Measurements from ENCODE around the gene COX7A2L.
"Not testable (repeated sequence)": the region's sequence is repeated elsewhere in the genome, so short reads cannot be mapped to it uniquely, and the experiment has no call there.

COX7A2L gene

DNA sequence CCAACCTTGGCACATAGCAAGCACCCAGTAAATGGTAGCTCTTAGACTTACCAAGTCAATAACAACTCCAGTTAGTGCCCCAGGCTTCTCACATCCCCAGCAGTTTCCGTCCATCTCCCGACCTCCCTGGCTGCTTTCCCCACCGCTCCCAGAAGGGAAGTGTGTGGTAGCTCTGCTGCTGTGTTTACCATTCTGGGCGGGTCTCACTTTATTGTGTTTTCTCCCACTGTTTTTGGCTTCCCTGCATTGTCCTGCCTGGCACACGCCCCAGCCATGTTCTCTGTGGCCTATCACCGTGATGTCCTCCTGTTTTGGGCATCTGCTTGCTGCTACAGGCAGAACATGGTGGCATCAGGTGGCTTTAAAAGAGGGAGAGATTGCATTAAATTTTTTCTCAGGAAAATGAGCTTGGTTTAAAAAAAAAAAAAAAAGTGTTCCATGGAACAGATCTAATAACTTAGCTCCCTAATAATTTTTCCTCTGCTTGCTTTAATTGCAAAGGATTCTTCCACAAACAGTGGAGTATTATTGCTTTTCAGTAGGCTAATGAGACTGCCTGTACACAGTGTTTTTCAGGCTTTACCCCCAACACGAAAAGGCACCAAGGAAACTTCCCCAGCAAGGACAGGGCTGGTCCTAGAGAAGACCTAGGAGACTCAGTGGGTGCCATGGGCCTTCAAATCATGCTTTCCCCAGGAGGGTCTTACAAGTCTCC, 8.0 kb upstream of the COX7A2L start:
- no peak for DNase-seq (ENCODE audit: low spot score)

DNA sequence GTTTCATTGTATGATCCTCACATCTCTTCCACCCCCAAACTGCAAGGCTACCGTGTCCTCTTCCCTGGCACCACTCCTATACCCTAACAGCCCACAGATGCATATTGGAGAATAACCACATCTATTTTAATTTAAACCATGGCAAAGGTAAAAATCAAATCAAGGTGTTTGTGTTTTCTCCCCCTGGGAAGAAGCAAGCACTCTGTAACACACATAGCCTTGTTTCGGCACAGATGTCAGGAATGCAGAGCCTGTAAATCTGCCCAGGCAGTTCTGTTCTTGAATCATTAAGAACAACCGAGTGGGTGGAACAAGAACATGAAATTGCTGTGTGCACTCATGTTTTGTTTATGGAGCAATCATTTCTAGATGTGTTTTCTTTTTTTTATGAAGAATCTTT, 6.8 kb upstream of the COX7A2L start:
- no peak for DNase-seq (ENCODE audit: low spot score)
- no peak for FAIRE-seq

More for the DNA sequence above, 8.0 kb upstream of the COX7A2L start:
- no peak for FAIRE-seq

DNA sequence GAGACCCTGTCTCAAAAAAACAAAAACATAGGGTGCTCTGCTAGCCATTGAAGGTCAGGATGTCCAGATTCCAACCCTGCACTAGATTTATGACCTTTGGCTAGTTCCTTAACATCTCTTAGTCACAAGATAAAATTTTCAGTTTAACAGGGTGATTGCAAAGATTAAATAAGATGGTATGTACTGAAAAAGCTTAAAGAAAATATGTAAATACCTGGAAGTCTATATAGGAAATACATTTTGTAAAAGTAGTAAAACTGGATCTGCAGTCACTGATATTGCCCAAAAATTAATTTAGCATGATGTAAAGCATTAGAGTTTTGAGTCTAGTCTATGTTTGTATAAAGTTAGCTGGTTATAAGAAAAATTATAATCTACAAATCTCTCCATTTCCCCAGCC, 5.4 kb upstream of the COX7A2L start:
- FAIRE-seq = no peak
- DNase-seq (ENCODE audit: low spot score) = no peak

DNA sequence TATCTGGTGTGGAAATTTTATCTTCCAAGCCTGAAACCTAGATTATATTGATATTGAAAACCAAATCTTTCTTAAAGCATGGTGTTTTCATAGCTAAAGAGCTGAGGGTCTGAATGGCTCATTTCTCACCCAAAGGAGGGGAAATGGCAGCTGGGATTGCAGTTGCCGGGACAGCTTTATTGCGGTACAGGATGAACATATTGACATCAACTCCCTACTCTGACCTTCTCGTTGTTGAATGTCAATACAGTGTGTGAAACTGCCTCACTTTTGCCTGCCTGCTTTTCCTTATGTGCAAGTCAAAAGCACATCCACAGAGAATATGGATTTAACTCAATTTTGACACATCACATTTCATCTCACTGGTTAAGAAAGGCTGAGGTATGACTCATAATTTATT, 3.6 kb upstream of the COX7A2L start:
- DNase-seq (ENCODE audit: low spot score) (no peak), FAIRE-seq (no peak)

DNA sequence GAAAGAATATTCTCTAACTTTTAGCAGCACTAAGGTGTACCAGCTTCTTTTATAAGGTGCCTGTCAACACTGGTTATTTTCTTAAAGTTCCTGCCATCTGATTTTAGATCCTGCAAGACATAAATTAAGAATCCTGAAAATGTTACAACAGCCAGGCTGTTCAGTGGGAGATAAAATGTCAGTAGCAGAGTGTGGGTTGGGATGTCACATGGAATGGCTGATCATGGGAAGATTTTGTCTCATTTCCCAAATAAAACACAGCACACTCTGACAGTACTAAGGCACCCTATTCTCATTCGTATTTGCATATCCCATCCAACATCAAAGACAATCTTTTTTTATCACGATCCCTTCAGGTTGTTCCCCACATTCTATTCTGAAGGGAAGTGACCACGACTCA, 2.4 kb upstream of the COX7A2L start:
- DNase-seq (ENCODE audit: low spot score) = no peak
- FAIRE-seq = no peak

DNA sequence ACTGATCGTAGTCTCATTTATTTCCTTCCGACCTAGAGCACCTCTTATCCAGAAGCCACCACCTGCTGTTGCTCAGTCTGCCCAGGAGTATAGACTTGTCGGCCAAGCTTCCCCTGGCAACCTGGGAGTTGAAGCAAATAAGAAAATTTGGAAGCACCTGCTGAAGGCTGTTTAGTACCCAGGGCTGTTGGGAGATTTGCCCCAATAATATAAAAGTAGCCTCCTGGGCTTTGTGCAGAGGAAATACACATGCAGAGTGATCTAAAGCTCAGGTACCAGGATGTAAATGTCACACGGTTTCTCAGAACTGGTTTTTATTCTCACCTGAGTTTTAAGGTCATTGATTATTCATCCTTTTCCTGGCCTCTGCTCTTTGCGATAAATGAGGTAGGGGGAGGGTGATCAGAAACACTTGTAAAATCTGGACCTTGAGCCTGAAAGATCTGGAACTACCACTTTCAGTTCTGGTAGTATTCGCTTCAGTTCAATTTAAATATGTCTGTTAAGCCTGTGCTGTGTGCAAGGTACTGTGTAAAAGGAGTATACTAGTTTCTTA, 789 bp upstream of the COX7A2L start:
- DNase-seq (ENCODE audit: low spot score) (no peak), FAIRE-seq (no peak)

DNA sequence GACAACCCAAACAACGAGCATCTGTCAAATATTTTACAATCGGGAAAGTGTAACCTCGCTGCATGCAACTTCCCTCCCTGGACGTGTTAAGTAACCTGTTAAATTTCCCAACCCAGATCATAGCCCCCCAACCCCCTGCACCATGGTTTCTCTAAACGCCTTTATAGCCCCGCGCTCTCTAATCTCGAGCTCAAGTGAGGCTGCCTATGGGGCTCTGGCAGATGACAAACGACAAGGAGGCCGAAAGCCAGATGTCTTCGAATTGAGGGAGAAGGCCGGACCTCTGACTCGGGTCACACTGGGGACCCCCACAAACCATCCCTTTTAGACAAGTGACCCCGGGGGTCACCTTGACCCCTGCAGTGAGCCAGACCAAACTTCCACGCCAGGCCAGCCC, 526 bp downstream of the COX7A2L start:
- DNase-seq (ENCODE audit: low spot score) (no peak), FAIRE-seq (no peak)

DNA sequence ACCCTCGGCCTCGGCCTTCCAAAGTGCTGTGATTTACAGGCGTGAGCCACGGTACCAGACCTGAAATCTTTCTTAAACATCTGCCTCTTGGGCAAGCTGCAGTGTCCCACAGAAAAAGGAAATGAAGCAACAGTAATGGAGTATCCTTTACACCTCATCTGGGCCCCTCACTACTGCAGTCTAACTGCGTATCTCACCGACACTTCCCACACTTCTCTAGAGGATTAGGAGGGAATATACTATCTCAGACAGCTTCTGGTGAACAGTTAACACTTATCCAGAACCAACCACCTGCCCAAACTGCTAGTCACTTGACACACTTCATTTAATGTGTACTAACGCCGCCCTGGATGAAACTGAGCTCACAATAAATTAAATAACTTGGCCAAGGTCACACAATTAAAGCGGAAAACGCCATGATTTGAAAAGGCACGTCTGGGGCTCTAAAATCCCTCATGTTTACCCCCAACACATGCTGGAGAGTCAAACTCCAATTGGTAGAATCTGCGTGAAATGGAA, 993 bp downstream of the COX7A2L start:
- no peak for FAIRE-seq
- no peak for DNase-seq (ENCODE audit: low spot score)

DNA sequence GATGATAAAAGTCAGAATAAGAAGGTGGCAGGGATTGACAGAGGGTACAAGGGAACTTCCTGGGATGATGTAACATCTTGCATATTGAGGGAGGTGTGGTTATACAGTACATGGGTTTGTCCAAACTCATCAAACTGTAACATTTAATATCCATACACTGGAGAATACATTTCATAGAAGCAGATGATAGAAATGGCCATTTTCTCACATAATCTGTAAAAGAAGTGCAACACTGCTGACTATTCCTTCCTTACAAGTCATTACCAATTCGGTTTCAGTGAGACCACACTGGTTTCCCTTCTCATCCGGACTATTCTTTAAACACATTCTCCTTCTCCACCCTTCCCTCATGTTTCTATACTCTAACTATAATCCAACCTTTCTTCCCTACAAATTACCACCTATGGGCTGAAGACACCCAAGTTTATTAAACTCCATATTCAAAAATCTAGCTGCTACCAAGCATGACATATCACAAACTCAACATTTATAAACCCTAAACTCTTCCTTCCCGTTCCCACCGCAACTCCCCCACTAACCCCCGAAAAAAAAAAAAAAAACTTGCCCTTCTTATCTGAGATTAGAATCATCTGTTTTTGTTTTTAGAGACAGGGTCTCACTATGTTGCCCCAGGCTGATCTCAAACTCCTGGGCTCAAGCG, 1.6 kb downstream of the COX7A2L start:
- no peak for DNase-seq (ENCODE audit: low spot score)
- no peak for FAIRE-seq

DNA sequence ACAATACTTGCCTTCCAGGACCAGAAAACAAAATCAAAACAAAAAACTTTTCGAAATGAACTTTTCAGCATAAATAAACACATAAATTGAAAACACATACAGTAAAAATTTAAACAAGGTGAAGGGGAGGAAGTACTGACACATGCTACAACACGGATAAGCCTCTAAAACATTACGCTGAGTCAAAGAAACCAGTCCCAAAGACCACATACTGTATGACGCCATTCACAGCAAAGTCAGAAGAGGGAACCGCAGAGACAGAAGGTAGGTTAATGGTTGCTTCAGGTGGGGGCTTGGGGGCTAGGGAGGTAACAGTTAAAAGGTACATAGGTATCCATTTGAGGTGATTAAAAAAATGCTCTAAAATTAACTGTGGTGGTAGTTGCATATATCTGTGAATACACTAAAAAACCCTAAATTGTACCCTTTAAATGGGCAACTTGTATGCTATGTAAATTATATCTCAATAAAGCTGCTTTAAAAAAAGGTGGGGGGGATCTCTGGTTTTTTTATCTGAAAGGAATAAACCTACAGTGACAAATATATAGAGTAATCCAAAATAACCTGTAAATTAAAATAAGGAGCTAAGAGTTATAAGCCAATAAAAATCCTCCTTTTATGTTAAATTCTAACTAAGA, 7.1 kb downstream of the COX7A2L start:
- DNase-seq (ENCODE audit: low spot score) = no peak

DNA sequence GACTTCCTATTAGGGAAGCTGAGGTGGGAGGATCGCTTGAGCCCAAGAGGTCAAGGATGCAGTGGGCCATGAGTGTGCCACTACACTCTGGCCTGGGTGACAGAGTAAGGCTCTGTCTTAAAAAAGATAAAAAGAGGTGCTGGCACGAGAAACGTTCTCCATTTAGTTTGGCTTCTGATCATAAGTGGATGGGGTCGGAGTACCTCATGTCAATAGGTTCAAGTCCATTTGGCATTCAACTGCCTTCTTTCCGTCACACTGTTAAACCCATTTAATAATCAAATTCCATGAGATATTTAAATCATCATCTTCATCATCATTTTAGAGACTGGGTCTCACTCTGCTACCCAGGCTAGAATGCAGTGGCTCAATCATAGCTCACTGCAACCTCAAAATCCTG, 9.2 kb downstream of the COX7A2L start:
- FAIRE-seq (no peak), DNase-seq (ENCODE audit: low spot score) (no peak)

More for the DNA sequence above, 7.1 kb downstream of the COX7A2L start:
- no peak for FAIRE-seq

DNA sequence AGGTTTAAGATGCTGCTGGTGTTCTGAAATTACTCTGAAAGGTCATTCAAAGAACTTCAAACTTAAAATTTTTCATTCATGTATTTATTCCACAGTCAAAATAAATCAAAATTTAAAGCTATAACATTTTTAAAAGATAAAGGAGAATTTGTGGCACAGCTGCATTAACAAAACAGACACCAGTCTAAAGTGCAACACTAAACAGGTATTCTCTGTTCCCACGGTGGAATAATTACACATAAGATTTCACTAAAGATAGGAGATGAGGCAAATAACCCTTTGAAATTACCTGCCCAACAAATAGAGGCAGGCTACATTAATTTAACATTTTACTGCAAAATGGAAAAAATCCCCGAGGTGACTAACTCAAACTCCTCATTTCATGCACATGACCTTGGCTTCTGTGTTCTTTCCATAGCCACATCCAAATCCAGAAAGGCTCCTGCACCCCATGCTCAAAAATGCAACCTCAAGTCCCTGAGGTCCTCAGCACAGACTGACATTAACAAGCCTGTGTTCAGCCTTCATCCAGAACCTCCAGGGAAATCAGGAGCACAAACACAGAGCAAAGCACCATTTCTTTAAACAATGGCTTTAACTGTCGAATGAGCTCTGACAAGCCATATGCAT, 10.5 kb downstream of the COX7A2L start:
- FAIRE-seq (no peak), DNase-seq (ENCODE audit: low spot score) (no peak)

DNA sequence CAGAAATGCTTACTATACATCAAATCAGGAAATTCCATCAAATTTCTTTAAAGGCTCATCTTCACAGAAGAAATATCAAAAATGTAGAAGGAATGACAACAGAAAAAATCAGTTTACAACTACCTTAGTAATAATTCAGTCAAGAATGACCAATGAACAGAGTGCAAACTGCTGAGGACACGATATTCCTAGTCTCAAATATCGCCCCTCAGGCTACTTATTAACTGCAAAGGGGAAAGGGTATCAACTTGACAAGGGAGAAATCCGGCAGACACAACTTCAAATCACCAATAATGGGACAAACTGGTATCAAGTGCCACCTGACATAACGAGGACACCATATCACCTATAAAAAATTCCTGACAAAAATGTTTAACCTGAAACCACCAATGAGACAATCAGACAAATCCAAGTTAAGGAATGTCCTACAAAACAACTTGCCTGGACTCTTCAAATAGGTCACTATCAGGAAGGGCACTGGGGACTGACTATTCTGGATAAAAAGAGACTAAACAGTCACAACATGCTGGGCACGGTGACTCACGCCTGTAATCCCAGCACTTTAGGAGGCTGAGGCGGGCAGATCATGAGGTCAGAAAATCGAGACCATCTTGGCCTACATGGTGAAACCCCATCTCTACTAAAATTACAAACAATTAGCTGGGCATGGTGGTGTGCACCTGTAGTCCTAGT, 12.8 kb downstream of the COX7A2L start:
- no peak for DNase-seq (ENCODE audit: low spot score)
- FAIRE-seq = no peak

DNA sequence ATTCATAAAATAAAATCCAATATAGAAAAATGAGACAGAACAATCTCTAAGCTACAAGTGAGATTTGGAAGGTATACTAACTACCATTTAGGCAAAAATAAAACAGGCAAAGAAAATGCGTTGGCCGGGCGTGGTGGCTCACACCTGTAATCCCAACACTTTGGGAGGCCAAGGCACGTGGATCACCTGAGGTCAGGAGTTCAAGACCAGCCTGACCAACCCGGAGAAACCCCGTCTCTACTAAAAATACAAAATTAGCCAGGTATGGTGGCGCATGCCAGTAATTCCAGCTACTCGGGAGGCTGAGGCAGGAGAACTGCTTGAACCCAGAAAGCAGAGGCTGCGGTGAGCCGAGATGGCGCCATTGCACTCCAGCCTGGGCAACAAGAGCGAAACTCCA, 13.5 kb downstream of the COX7A2L start:
- not testable (repeated sequence) for DNase-seq (ENCODE audit: low spot score); FAIRE-seq

DNA sequence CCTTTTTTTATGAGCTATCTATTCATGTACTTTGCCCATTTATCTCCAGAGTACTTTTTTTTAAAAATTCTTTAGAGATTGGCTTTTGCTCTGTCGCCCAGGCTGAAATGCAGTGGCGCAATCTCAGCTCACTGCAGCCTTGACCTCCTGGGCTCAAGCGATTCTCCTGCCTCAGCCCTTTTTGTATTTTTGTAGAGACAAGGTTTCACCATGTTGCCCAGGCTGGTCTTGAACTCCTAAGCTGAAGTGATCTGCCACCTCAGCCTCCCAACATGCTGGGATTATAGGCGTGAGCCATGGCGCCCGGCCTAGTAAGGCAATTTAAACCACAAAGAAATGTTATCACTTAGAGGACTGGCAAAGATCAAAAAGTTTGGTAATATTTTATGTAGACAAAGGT, 14.2 kb downstream of the COX7A2L start:
- not testable (repeated sequence) for FAIRE-seq; DNase-seq (ENCODE audit: low spot score)

DNA sequence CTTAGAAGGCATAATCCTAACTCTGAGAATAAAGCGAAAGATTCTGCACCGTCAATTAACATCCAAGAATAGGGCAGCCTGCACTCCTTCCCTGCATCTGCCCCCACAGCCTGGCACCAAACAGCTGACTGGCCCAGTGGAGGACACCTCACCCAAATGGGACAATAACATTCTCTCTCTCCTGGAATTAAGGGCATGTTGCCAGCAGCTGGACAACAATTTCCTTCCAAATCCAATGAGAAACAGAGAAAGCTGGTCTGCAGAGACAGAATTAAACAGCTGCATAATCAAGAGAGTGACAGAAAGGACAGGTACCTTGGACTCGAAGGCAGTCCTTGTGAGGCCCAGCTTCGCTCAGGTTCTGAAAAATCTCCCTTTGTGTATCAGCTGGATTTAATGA, 15.0 kb downstream of the COX7A2L start:
- DNase-seq (ENCODE audit: low spot score) = no peak
- no peak for FAIRE-seq

DNA sequence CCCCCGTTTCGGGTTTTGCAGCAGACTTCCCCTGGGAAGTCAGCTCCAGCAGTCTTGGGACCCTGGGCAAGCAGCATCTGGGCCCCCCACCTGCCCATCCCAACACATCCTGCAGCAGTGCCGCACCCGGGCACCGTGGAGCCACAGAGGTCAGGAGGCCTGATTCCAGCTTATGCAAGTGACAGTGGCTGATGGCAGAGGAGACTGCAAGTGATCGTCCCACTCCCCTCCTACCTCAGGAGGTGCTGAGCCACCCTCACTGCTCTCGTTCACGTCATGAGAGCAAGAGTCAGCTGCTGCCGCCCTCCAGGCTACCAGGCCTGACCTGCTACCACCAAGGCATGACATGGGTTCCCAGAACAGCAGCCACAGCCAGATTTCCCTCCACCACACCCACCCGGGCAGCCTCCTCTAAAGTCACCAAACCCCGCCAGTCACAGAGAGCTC, 18.2 kb downstream of the COX7A2L start:
- DNase-seq (ENCODE audit: low spot score) = no peak
- FAIRE-seq = no peak

DNA sequence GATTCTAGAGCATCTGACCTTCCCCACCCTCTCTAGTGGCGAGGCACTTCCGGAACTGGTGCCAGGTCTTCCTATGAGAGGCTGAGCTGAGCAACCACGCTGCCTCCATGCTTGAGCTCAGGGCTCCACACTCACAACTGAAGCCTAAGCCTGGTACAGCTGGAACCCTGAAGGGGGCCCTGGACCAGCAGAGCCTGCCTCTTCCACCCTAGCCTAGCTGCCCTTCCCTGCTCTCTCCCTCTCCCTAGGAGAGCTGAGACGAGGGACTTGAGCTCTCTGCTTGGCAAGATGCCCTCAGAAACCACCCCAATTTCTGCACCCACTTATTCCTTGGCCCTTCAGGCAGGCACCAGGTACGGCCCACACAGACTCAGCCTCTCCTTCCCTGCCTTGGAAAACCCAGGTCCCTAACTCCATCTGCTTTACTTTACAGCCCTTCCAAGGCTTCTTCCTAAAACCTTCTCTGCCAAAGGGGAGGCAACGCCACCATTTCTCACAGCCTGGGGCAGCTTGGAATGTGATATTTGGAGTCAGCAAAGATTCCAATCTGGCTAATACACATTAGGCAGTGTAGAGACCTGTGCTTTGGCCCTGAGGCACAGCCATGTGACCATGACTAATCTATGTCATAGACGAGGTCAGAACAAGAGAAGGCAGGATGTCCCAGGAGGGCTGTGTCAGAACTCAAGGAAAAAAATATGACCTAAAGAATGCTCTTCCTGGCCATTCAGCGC, 18.8 kb downstream of the COX7A2L start:
- DNase-seq (ENCODE audit: low spot score) (peak; percentile 91), FAIRE-seq (peak; percentile 85)

DNA sequence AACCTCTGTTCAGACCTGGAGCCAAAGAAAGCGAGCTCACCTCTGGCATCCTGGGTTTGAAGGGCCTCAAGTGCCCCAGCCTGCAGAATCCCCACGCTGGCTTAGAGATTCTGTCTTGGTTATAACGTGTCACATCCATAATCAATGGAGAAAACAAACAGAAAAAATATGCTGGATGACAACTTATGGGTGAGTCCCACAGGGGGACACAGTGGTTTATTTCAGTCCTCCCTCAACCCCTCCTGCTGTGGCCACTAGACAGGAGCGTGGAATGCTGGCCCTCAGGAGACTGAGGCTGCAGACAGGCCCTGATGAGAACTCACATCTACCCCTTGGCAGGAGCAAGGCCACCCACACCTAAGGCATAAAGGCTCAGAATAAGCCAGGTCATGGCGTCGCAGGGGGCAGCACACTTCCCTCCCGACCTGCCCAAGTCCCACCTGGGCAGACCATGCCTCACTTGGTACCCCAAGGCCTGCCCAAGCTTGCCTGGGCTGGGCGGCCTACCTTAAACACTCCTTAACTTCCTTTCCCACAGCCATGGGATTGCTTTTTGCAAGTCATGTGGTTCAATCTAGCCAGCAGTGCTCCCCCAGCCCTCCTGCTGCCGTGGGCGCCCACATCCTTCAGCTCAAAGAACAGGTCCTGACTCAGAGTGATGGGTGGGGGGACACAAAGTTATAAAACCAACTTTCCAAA, 19.9 kb downstream of the COX7A2L start:
- FAIRE-seq = no peak
- no peak for DNase-seq (ENCODE audit: low spot score)
